Ishikawa (cell line): ENCODE data around the gene CDC37.

Experiments used
- CEBPB ChIP-seq: IDR thresholded peaks from 2 replicates; pipeline ENCODE4 v1.6.1; 2012
- CREB1 ChIP-seq: IDR thresholded peaks from 2 replicates; pipeline ENCODE4 v1.6.1; 2012; ENCODE audit warnings: low read depth
- EGR1 ChIP-seq: IDR thresholded peaks from 2 replicates; pipeline ENCODE4 v1.6.1; 2012
- EP300 ChIP-seq: IDR thresholded peaks from 2 replicates; pipeline ENCODE4 v1.6.1; 2012; ENCODE audit warnings: borderline replicate concordance
- FOXM1 ChIP-seq: IDR thresholded peaks from 2 replicates; pipeline ENCODE4 v1.6.1; 2012; ENCODE audit warnings: low read depth, borderline replicate concordance
- NFIC ChIP-seq: IDR thresholded peaks from 2 replicates; pipeline ENCODE4 v1.6.1; 2012
- RAD21 ChIP-seq: IDR thresholded peaks from 2 replicates; pipeline ENCODE4 v1.6.1; 2012; ENCODE audit warnings: low read depth
- TAF1 ChIP-seq: IDR thresholded peaks from 2 replicates; pipeline ENCODE4 v1.6.1; 2012; ENCODE audit warnings: low read depth, mild to moderate bottlenecking
- TCF12 ChIP-seq: IDR thresholded peaks from 2 replicates; pipeline ENCODE4 v1.6.1; 2012; ENCODE audit warnings: low read depth
- TEAD4 ChIP-seq: IDR thresholded peaks from 2 replicates; pipeline ENCODE4 v1.6.1; 2012
- YY1 ChIP-seq: IDR thresholded peaks from 2 replicates; pipeline ENCODE4 v1.6.1; 2012; ENCODE audit warnings: low read depth
- ZBTB7A ChIP-seq: IDR thresholded peaks from 2 replicates; pipeline ENCODE4 v1.6.1; 2012; ENCODE audit warnings: low read depth
- TF ChIP-seq, protein P1 (sequence below): IDR thresholded peaks from 2 replicates; pipeline ENCODE4 v1.6.1; 2012
- TF ChIP-seq, protein P2 (sequence below): IDR thresholded peaks from 2 replicates; pipeline ENCODE4 v1.6.1; 2012
- TF ChIP-seq, protein P3 (sequence below): IDR thresholded peaks from 2 replicates; pipeline ENCODE4 v1.6.1; 2012; ENCODE audit warnings: low read depth, mild to moderate bottlenecking

CDC37 gene

DNA sequence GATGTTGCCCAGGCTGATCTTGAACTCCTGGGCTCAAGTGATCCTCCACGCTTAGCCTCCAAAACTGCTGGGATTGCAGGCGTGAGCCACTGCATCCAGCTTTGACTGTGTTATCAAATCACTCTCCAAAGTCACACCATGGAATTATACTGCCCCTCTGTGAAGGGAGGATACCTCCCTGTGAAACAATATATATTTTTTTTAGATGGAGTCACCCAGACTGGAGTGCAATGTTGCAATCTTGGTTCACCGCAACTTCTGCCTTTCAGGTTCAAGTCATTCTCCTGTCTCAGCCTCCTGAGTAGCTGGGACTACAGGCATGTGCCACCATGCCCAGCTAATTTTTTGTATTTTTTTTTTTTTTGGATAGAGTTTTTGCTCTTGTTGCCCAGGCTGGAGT is 30.7 kb downstream of the CDC37 start:
- TF ChIP-seq TEAD4: no peak
- TF ChIP-seq YY1: no peak
- TF ChIP-seq, protein P1, sequence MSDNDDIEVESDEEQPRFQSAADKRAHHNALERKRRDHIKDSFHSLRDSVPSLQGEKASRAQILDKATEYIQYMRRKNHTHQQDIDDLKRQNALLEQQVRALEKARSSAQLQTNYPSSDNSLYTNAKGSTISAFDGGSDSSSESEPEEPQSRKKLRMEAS: no peak
- TF ChIP-seq TAF1: no peak
- no peak for TF ChIP-seq ZBTB7A
- TF ChIP-seq CEBPB: no peak
- no peak for TF ChIP-seq CREB1
- TF ChIP-seq, protein P2, sequence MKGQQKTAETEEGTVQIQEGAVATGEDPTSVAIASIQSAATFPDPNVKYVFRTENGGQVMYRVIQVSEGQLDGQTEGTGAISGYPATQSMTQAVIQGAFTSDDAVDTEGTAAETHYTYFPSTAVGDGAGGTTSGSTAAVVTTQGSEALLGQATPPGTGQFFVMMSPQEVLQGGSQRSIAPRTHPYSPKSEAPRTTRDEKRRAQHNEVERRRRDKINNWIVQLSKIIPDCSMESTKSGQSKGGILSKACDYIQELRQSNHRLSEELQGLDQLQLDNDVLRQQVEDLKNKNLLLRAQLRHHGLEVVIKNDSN: no peak
- TF ChIP-seq NFIC: no peak
- TF ChIP-seq TCF12: no peak
- TF ChIP-seq EGR1: no peak
- TF ChIP-seq RAD21: no peak
- TF ChIP-seq, protein P3, sequence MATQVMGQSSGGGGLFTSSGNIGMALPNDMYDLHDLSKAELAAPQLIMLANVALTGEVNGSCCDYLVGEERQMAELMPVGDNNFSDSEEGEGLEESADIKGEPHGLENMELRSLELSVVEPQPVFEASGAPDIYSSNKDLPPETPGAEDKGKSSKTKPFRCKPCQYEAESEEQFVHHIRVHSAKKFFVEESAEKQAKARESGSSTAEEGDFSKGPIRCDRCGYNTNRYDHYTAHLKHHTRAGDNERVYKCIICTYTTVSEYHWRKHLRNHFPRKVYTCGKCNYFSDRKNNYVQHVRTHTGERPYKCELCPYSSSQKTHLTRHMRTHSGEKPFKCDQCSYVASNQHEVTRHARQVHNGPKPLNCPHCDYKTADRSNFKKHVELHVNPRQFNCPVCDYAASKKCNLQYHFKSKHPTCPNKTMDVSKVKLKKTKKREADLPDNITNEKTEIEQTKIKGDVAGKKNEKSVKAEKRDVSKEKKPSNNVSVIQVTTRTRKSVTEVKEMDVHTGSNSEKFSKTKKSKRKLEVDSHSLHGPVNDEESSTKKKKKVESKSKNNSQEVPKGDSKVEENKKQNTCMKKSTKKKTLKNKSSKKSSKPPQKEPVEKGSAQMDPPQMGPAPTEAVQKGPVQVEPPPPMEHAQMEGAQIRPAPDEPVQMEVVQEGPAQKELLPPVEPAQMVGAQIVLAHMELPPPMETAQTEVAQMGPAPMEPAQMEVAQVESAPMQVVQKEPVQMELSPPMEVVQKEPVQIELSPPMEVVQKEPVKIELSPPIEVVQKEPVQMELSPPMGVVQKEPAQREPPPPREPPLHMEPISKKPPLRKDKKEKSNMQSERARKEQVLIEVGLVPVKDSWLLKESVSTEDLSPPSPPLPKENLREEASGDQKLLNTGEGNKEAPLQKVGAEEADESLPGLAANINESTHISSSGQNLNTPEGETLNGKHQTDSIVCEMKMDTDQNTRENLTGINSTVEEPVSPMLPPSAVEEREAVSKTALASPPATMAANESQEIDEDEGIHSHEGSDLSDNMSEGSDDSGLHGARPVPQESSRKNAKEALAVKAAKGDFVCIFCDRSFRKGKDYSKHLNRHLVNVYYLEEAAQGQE: no peak
- no peak for TF ChIP-seq EP300

DNA sequence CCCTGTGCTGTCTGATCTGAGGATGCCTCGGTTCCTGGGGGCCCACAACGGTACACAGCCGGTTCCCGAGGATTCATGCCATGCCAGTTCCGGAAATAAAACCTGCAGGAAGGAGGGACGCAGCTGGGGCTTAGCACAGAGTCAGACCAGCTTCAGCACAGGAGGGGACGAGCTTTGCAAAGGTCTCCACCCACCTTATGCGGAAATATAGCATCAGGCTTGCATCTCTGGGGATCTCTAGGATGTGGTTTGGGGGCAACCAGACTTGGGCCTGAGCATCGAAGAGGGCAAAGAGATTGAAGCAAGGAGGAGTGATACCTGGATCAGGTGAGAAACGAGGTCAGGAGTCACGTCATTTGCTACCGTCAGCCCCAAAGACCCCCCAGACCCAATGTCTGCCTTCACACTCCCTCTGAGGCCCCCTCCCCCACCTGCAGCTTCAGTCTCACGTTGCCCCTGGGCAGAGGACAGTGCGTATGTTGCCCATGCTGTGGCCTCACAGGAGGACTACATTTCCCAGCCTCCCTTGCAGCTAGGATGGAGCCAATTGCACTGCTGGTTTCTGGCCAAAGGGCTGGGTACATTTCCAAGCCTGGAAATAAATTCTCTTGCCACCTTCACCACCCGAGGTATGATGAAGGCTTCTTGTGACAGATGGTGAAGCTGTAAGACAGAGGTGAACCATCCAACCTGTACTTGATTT is 35.1 kb downstream of the CDC37 start:
- TF ChIP-seq TCF12 (no peak), EP300 (no peak), TEAD4 (no peak), RAD21 (no peak), EGR1 (no peak), FOXM1 (no peak), CEBPB (no peak), TAF1 (no peak), YY1 (no peak), NFIC (no peak), CREB1 (no peak), ZBTB7A (no peak)
- TF ChIP-seq, protein P1: no peak
- TF ChIP-seq, protein P3: no peak
- TF ChIP-seq, protein P2: no peak

DNA sequence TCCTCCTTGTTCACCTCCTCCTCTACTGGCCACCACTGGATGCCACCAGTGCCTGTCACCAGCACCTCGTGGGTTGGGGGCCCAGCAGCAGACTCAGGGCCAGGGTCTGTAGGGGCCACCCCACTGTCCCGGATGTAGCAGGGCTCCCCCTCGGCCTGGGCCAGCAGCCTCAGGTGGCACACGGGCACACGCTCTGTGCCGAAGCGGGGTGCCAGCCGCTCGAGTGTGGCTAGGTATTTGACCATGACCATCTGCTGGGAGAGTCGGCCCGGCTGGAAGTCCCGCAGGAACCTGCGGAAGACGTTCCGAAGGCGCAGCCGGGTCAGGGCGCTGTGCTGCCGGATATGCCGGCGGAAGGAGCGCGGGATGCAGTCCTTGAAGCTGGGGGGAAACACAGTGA is 37.8 kb downstream of the CDC37 start:
- TF ChIP-seq, protein P1: no peak
- no peak for TF ChIP-seq EGR1
- TF ChIP-seq NFIC: no peak
- TF ChIP-seq EP300: no peak
- TF ChIP-seq TCF12: no peak
- no peak for TF ChIP-seq ZBTB7A
- TF ChIP-seq RAD21: no peak
- TF ChIP-seq, protein P3: no peak
- no peak for TF ChIP-seq FOXM1
- no peak for TF ChIP-seq TAF1
- TF ChIP-seq, protein P2: no peak
- no peak for TF ChIP-seq CREB1
- no peak for TF ChIP-seq TEAD4
- no peak for TF ChIP-seq YY1
- no peak for TF ChIP-seq CEBPB

DNA sequence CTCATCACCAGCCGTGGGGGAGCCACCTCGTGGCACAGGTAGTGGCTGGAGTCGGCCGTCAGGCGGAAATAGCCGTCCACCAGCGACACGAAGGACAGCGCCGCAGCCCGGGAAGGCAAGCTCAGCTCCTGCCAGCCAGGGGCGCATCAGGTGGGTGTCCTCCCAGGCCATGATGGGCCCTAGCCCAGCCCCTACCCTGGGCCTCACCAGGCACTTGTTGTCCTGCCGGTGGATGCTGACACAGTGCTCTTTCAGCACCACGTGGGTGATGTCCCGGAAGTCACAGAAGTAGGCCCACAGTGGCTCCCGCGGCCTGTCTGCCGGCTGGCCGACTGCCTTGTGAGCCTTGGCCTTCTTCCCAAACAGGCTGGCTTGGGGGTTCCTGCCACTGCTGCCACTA is 38.7 kb downstream of the CDC37 start:
- TF ChIP-seq TEAD4: no peak
- TF ChIP-seq, protein P1: no peak
- TF ChIP-seq CEBPB: no peak
- TF ChIP-seq TAF1: no peak
- TF ChIP-seq EGR1: no peak
- TF ChIP-seq ZBTB7A: no peak
- TF ChIP-seq FOXM1: no peak
- TF ChIP-seq YY1: no peak
- TF ChIP-seq, protein P3: no peak
- no peak for TF ChIP-seq TCF12
- TF ChIP-seq EP300: no peak
- TF ChIP-seq RAD21: no peak
- TF ChIP-seq NFIC: no peak
- TF ChIP-seq, protein P2: no peak
- no peak for TF ChIP-seq CREB1
